Naive B cell (primary cell): ENCODE results near the gene NRXN2. TPM values are rescaled to one million over a fixed set of nuclear protein-coding genes. Genes with fewer than 3 reads are reported as not detected.

Experiments
- ATAC-seq, 2 donors: fragments of 150-1000 bp; cut with Tn5 transposase; 2 replicates each; pipeline ENCODE4 v1.10.0; 2021; ENCODE audit warnings: low read depth in 2 of 2, mild to moderate bottlenecking in 2 of 2, moderate library complexity in 2 of 2
- DNase-seq: peaks from one replicate; pipeline ENCODE4 v3.0.0; 2022
- H3K27ac Mint-ChIP-seq, 6 donors: one replicate each; pipeline ENCODE4 v1.8.0; 2020 to 2022; ENCODE audit warnings: mild to moderate bottlenecking in 6 of 6, mixed read lengths in 6 of 6, moderate library complexity in 5 of 6, inconsistent platforms in 2 of 6
- H3K27me3 Mint-ChIP-seq, 3 donors: one replicate each; pipeline ENCODE4 v1.8.0; 2021 to 2022; ENCODE audit warnings: mixed read lengths in 3 of 3, mild to moderate bottlenecking in 1 of 3
- H3K36me3 Mint-ChIP-seq, 2 donors: one replicate each; pipeline ENCODE4 v1.8.0; 2020 to 2022; ENCODE audit warnings: mixed read lengths in 2 of 2, inconsistent platforms in 1 of 2, mild to moderate bottlenecking in 1 of 2
- H3K4me1 Mint-ChIP-seq, 3 donors: one replicate each; pipeline ENCODE4 v1.8.0; 2020 to 2022; ENCODE audit warnings: mixed read lengths in 3 of 3, inconsistent platforms in 1 of 3, mild to moderate bottlenecking in 1 of 3, moderate library complexity in 1 of 3
- H3K4me3 Mint-ChIP-seq, 8 donors: one replicate each; pipeline ENCODE4 v1.8.0; 2020 to 2022; ENCODE audit warnings: mild to moderate bottlenecking in 8 of 8, mixed read lengths in 8 of 8, moderate library complexity in 8 of 8, inconsistent platforms in 2 of 8
- H3K9me3 Mint-ChIP-seq, 7 donors: one replicate each; pipeline ENCODE4 v1.8.0; 2020 to 2022; ENCODE audit warnings: mixed read lengths in 7 of 7, mild to moderate bottlenecking in 5 of 7, inconsistent platforms in 2 of 7, moderate library complexity in 1 of 7
- polyA plus RNA-seq, 6 donors: library from polyadenylated mRNA; unstranded; fragments of 300-500 nt; fragmentation: Illumina TruSeq; gene quantifications; one replicate each; pipeline ENCODE4 v1.2.3, GENCODE V29; 2021; ENCODE audit warnings: low read depth in 6 of 6

Gene NRXN2
- polyA plus RNA-seq, 6 donors from 2014 or later = not detected

GRCh38 chr11:64559351-64560138 is 163.5 kb downstream of the NRXN2 start:
- Mint-ChIP-seq H3K27me3 (peaks cover 2 to 21% (median 9%) of the 10 kb centered on the region in 3 donors), H3K27ac (no peak overlapping the region), H3K4me3 (no peak overlapping the region), H3K9me3 (no peaks in the 10 kb centered on the region), H3K36me3 (no peaks in the 10 kb centered on the region), H3K4me1 (peaks cover 11 to 12% (median 12%) of the 10 kb centered on the region in 3 donors)
- no peak for DNase-seq
- no peak for ATAC-seq

- H3K4me3 Mint-ChIP-seq = no peak overlapping the region
- ATAC-seq (no peak), DNase-seq (no peak)
- H3K27me3 Mint-ChIP-seq = peaks cover 0 to 21% (median 9%) of the 10 kb centered on the region in 3 donors
- H3K4me1 Mint-ChIP-seq = peaks cover 12 to 14% (median 13%) of the 10 kb centered on the region in 3 donors
- H3K36me3 Mint-ChIP-seq = no peaks in the 10 kb centered on the region
- no peak overlapping the region for H3K27ac Mint-ChIP-seq
- no peaks in the 10 kb centered on the region for H3K9me3 Mint-ChIP-seq
Measured at GRCh38 chr11:64558869-64559268, 164.1 kb downstream of the NRXN2 start.

- peaks cover 0 to 21% (median 9%) of the 10 kb centered on the region in 3 donors for H3K27me3 Mint-ChIP-seq
- DNase-seq (no peak), ATAC-seq (no peak)
- no peak overlapping the region for H3K27ac Mint-ChIP-seq
- no peaks in the 10 kb centered on the region for H3K9me3 Mint-ChIP-seq
- no peaks in the 10 kb centered on the region for H3K36me3 Mint-ChIP-seq
- H3K4me3 Mint-ChIP-seq = no peak overlapping the region
- peaks cover 17 to 19% (median 19%) of the 10 kb centered on the region in 3 donors for H3K4me1 Mint-ChIP-seq
Measured at GRCh38 chr11:64558065-64558745, 164.8 kb downstream of the NRXN2 start.

- Mint-ChIP-seq H3K4me3 (no peak overlapping the region), H3K27me3 (peaks cover 0 to 21% (median 9%) of the 10 kb centered on the region in 3 donors), H3K9me3 (peaks cover 0 to 4% (median 0%) of the 10 kb centered on the region in 7 donors), H3K36me3 (no peaks in the 10 kb centered on the region), H3K4me1 (peaks cover 18 to 28% (median 25%) of the 10 kb centered on the region in 3 donors), H3K27ac (no peak overlapping the region)
- no peak for DNase-seq
- no peak for ATAC-seq
Measured at GRCh38 chr11:64556721-64557250, 166.2 kb downstream of the NRXN2 start.

Other genes starting within 250 kb of the NRXN2 start
- not detected for gene SLC22A11, start 167.3 kb downstream of the NRXN2 start, polyA plus RNA-seq
- gene SLC22A12, start 132.0 kb downstream of the NRXN2 start, polyA plus RNA-seq = not detected
- gene RASGRP2, start 20.9 kb upstream of the NRXN2 start, polyA plus RNA-seq = 100 to 1,000 TPM; 274 to 429 (median 285) TPM
- 1 to 10 TPM in 5 of 6 donors, not detected in 1; 2.1 to 4.9 (median 2.2) TPM for gene PYGM, start 36.8 kb upstream of the NRXN2 start, polyA plus RNA-seq
- gene SF1, start 55.3 kb upstream of the NRXN2 start, polyA plus RNA-seq = 100 to 1,000 TPM in 4 of 6 donors, 10 to 100 TPM in 2; 68.6 to 242 (median 132) TPM
- gene MAP4K2, start 80.0 kb upstream of the NRXN2 start, polyA plus RNA-seq = 10 to 100 TPM; 29.8 to 65.0 (median 39.7) TPM
- gene MEN1, start 87.4 kb upstream of the NRXN2 start, polyA plus RNA-seq = 10 to 100 TPM; 12.3 to 49.5 (median 27.4) TPM
- under 1 TPM in 4 of 6 donors, not detected in 2; 0.17 to 0.57 (median 0.33) TPM for gene CDC42BPG, start 121.5 kb upstream of the NRXN2 start, polyA plus RNA-seq
- gene EHD1, start 155.4 kb upstream of the NRXN2 start, polyA plus RNA-seq = 100 to 1,000 TPM in 2 of 6 donors, 10 to 100 TPM in 4; 65.3 to 119 (median 90.7) TPM
- 1 to 10 TPM in 5 of 6 donors, not detected in 1; 2.8 to 5.0 (median 3.4) TPM for gene ATG2A, start 194.0 kb upstream of the NRXN2 start, polyA plus RNA-seq
- gene PPP2R5B, start 201.5 kb upstream of the NRXN2 start, polyA plus RNA-seq = 10 to 100 TPM in 3 of 6 donors, 1 to 10 TPM in 3; 7.2 to 15.1 (median 10.2) TPM
- gene GPHA2, start 212.7 kb upstream of the NRXN2 start, polyA plus RNA-seq = not detected
- 1 to 10 TPM in 2 of 6 donors, under 1 TPM in 2, not detected in 2; 0.48 to 1.7 (median 1.1) TPM for gene MAJIN, start 248.9 kb upstream of the NRXN2 start, polyA plus RNA-seq